Keratinocyte (primary cell): Measurements from ENCODE around the gene CIB1. TPM values are rescaled to one million over a fixed set of nuclear protein-coding genes. Genes with fewer than 3 reads are reported as not detected.

Experiments used
- DNase-seq: peaks from one replicate; pipeline ENCODE4 v3.0.0-alpha.2; 2011; ENCODE audit warnings: low read depth, missing footprints, low spot score
- FAIRE-seq: peaks from 2 replicates; lab custom pipeline; 2011; peaks lifted over from hg19 to GRCh38; lab: Jason Lieb, UNC
- H2AFZ ChIP-seq: 2 replicates; pipeline ENCODE4 v1.6.0; 2012; ENCODE audit warnings: low read length, control low read depth, inconsistent platforms; ENCODE audit not compliant: control insufficient read depth
- H3K27ac ChIP-seq: 2 replicates; pipeline ENCODE4 v1.5.1; 2011; ENCODE audit warnings: low read length; ENCODE audit not compliant: control insufficient read depth, insufficient read depth
- H3K27me3 ChIP-seq: 3 replicates; pipeline ENCODE4 v1.6.0; 2011; ENCODE audit warnings: low read length; ENCODE audit not compliant: control insufficient read depth, insufficient read depth; ENCODE audit errors: extremely low read depth
- H3K36me3 ChIP-seq, 2 experiments: 2 replicates in 1 of 2; 3 replicates in 1 of 2; pipeline ENCODE4 v1.5.1; 2011; ENCODE audit warnings: low read length in 2 of 2, mild to moderate bottlenecking in 1 of 2; ENCODE audit not compliant: control insufficient read depth in 2 of 2, insufficient read depth in 2 of 2; ENCODE audit errors: extremely low read depth in 1 of 2
- H3K4me1 ChIP-seq: 3 replicates; pipeline ENCODE4 v1.5.1; 2011; ENCODE audit warnings: low read length; ENCODE audit not compliant: control insufficient read depth, insufficient read depth; ENCODE audit errors: extremely low read depth
- H3K4me2 ChIP-seq: 3 replicates; pipeline ENCODE4 v1.6.0; 2011; ENCODE audit warnings: low read depth, low read length; ENCODE audit not compliant: control insufficient read depth, insufficient read depth; ENCODE audit errors: extremely low read depth
- H3K4me3 ChIP-seq, 3 experiments: fragments of 200-600 bp in 1 of 3; sonication (generic) in 1 of 3; 2 replicates in 2 of 3; 3 replicates in 1 of 3; pipeline ENCODE4 v1.5.1; 2011 to 2016; ENCODE audit warnings: low read length in 3 of 3, mild to moderate bottlenecking in 3 of 3, control low read depth in 2 of 3, inconsistent platforms in 1 of 3, low read depth in 1 of 3, mixed read lengths in 1 of 3, mixed run types in 1 of 3, moderate library complexity in 1 of 3; ENCODE audit not compliant: control insufficient read depth in 2 of 3, insufficient read depth in 2 of 3; ENCODE audit errors: extremely low read depth in 1 of 3
- H3K79me2 ChIP-seq: 2 replicates; pipeline ENCODE4 v1.6.0; 2012; ENCODE audit warnings: low read length; ENCODE audit not compliant: control insufficient read depth, insufficient read depth
- H3K9ac ChIP-seq: 3 replicates; pipeline ENCODE4 v1.6.0; 2011; ENCODE audit warnings: low read length; ENCODE audit not compliant: control insufficient read depth, insufficient read depth; ENCODE audit errors: extremely low read depth
- H3K9me1 ChIP-seq: 3 replicates; pipeline ENCODE4 v1.6.0; 2011; ENCODE audit warnings: low read length; ENCODE audit not compliant: control insufficient read depth, insufficient read depth; ENCODE audit errors: extremely low read depth
- H3K9me3 ChIP-seq: 2 replicates; pipeline ENCODE4 v1.5.1; 2012; ENCODE audit warnings: low read depth, low read length; ENCODE audit not compliant: control insufficient read depth
- H4K20me1 ChIP-seq: 3 replicates; pipeline ENCODE4 v1.6.0; 2011; ENCODE audit warnings: low read length; ENCODE audit not compliant: control insufficient read depth, insufficient read depth; ENCODE audit errors: extremely low read depth
- CTCF ChIP-seq, 3 experiments: IDR thresholded peaks in 1 of 3; conservative IDR thresholded peaks in 1 of 3; optimal IDR thresholded peaks in 1 of 3; 2 replicates in 2 of 3; 3 replicates in 1 of 3; pipeline versions ENCODE3 to v1.5.1; 2011; ENCODE audit warnings: low read length in 3 of 3, mild to moderate bottlenecking in 3 of 3, moderate library complexity in 2 of 3, control low read depth in 1 of 3, inconsistent platforms in 1 of 3; ENCODE audit not compliant: insufficient read depth in 2 of 3; ENCODE audit errors: extremely low read depth in 1 of 3
- EZH2 ChIP-seq: IDR thresholded peaks from one replicate; pipeline ENCODE4 v1.6.1; 2012; ENCODE audit warnings: inconsistent platforms, mild to moderate bottlenecking, low read length, moderate library complexity
- dilution Hi-C: fragments of 300-500 bp; cut with MboI; formaldehyde crosslinking; loops from one replicate; pipeline ENCODE4 v1.7.0; 2020; ENCODE audit warnings: low sequenced_read_pairs; ENCODE audit not compliant: extremely low pct_ligation_motif_present
- polyA plus RNA-seq, 5 experiments: library from polyadenylated mRNA; depleted of rRNA in 3 of 5; stranded (reverse) in 3 of 5; stranded (forward) in 1 of 5; unstranded in 1 of 5; fragments of >200 nt; gene quantifications; 1 replicate in 1 of 5; 2 replicates in 3 of 5; 3 replicates in 1 of 5; pipeline versions ENCODE4 v1.2.1 to v1.2.3, GENCODE V29; 2011 to 2012; ENCODE audit warnings: missing spikeins in 2 of 5, low read depth in 1 of 5, low replicate concordance in 1 of 5

CIB1 gene
- polyA plus RNA-seq, 1 donor (not counting 4 experiments of a cell fraction or from before 2014, with no cell fraction given): 70.9 TPM

DNA sequence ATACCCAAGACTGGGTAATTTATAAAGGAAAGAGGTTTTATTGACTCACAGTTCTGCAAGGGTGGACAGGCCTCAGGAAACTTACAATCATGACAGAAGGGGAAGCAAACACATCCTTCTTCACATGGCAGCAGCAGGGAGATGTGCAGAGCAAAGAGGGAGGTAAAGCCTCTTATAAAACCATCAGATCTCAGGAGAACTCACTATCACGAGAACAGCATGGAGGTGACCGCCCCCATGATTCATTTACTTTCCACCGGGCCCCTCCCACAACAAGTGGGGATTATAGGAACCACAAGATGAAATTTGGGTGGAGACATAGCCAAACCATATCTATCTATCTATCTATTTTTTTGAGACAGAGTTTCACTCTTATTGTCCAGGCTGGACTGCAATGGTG is 5.6 kb upstream of the CIB1 start:
- no peak for FAIRE-seq
- no peak overlapping the region for H2AFZ ChIP-seq
- H3K36me3 ChIP-seq: peaks cover 0 to 6% of the 10 kb centered on the region in 2 experiments
- no peak for DNase-seq
- H3K9me3 ChIP-seq: no peaks in the 10 kb centered on the region
- H3K27ac ChIP-seq: no peak overlapping the region
- dilution Hi-C loops: no loop called here
- no peak overlapping the region for H3K4me3 ChIP-seq
- no peaks in the 10 kb centered on the region for H3K27me3 ChIP-seq
- H4K20me1 ChIP-seq: no peaks in the 10 kb centered on the region
- H3K9me1 ChIP-seq: no peaks in the 10 kb centered on the region
- no peaks in the 10 kb centered on the region for H3K79me2 ChIP-seq
- no peak for TF ChIP-seq CTCF (optimal IDR thresholded peaks at IDR 0.05 in 1 of 3, IDR thresholded peaks at IDR 0.05 in 1 of 3, conservative IDR thresholded peaks at IDR 0.05 in 1 of 3; ENCODE audit: extremely low read depth in 1 of 3, insufficient read depth in 2 of 3, low read length in 3 of 3)
- no peak for TF ChIP-seq EZH2
- H3K9ac ChIP-seq: no peak overlapping the region
- no peak overlapping the region for H3K4me2 ChIP-seq
- peaks cover 6% of the 10 kb centered on the region for H3K4me1 ChIP-seq

DNA sequence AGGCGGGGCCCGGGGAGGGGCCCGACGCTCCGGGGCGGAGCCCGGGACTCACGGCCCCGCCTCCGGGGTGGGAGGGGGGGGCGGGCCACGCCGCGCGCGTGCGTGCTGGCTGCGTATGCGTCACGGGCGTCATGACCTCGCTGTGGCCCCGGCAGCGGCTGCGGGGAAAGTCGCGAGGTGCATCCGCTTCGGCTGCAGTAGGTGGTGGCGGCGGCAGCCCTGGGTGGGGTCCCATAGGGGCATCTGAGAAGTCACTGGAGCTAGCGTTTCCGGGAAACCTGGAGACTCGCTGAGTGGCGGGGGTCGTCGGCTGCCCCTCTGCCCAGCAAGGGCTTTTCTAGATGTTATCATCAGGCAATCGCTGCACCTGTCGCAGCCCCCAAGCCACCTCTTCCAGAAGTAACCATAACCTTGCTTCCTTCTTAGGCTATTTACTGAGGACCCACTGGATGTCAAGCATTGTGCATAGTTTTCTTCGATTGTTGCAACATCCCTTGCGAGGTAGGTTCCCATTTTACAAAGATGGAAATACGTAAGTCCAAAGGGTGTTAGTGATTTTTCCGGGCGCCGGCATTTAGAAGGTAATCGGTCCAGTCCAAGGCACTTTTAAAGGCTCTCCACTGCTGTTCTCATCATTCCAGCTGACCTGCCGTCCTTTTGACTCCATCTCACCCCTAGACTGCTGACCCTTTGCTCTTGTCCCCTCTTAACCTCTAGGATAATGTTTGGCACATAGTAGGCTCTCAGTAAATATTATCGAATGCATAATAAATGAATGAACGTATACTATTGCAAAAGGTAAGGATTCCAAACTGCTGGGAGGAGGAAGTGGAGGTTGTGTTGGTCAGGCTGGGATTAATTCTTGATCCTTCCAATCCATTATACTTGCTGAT is 601 bp upstream of the CIB1 start, which contains the start of gene GDPGP1:
TSS of gene GDPGP1 (plus strand) at position 114 of the 893 bp plus-strand sequence. CDS start 6,700 bp downstream, outside the sequence.
- Histone ChIP-seq H3K9me1 (no peaks in the 10 kb centered on the region), H2AFZ (peak within 1 kb of the TSS; percentile 76), H3K9me3 (no peaks in the 10 kb centered on the region), H3K9ac (peak within 1 kb of the TSS; percentile 86), H3K4me1 (peaks cover 25% of the 10 kb centered on the region), H4K20me1 (peaks cover 3% of the 10 kb centered on the region), H3K36me3 (peaks cover 12 to 13% of the 10 kb centered on the region in 2 experiments), H3K27ac (peak within 1 kb of the TSS; percentile 78), H3K4me3 (peak within 1 kb of the TSS; percentile 72 to 76 (median 73)), H3K79me2 (peaks cover 11% of the 10 kb centered on the region), H3K27me3 (no peaks in the 10 kb centered on the region), H3K4me2 (peak within 1 kb of the TSS; percentile 88)
- FAIRE-seq (no peak), DNase-seq (no peak)
- dilution Hi-C loops: no loop called here
- TF ChIP-seq CTCF (optimal IDR thresholded peaks at IDR 0.05 in 1 of 3, IDR thresholded peaks at IDR 0.05 in 1 of 3, conservative IDR thresholded peaks at IDR 0.05 in 1 of 3; ENCODE audit: extremely low read depth in 1 of 3, insufficient read depth in 2 of 3, low read length in 3 of 3): no peak
- TF ChIP-seq EZH2: no peak
